HepG2 (cell line): ENCODE measurements around the gene KDM5B.

Source experiments
- REST ChIP-seq, 2 experiments: IDR thresholded peaks; 2 replicates each; pipeline ENCODE4 v1.6.1; 2011 to 2012; ENCODE audit warnings: low read length in 2 of 2, borderline replicate concordance in 1 of 2, low read depth in 1 of 2, mild to moderate bottlenecking in 1 of 2, moderate library complexity in 1 of 2
- TBX2 ChIP-seq: sonication (generic); formaldehyde crosslinking; IDR thresholded peaks from 2 replicates; pipeline ENCODE4 v1.5.0; 2020; ENCODE audit warnings: missing genetic modification reagents, mild to moderate bottlenecking, borderline replicate concordance
- USF2 ChIP-seq, 2 experiments: sonication (generic) in 1 of 2; formaldehyde crosslinking in 1 of 2; IDR thresholded peaks; 2 replicates each; pipeline versions ENCODE4 v1.5.1 to v1.6.1; 2011 to 2020; ENCODE audit warnings: borderline replicate concordance in 1 of 2, low read depth in 1 of 2, low read length in 1 of 2, mild to moderate bottlenecking in 1 of 2, missing genetic modification reagents in 1 of 2, moderate library complexity in 1 of 2

DNA sequence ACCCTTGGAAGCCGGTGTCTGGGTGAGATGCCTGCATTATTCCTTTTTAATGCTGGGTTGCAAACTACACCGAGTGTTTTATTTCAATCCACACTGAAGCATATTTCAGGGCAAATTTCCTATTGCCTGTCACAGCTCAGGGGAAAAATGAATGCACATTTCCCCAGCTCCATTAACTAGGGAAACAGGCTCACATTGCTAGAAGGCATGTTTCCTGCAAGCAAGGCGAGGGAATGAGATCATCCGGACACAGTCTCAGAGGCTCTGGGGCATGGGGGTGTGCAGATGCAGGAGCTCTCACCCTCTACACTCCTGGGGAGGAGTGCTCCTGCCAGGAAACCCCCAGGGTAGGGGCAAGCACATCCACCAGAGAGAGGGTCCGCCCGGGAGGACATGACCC is 122.6 kb downstream of the KDM5B start:
- TF ChIP-seq USF2 (IDR thresholded peaks at IDR 0.05; ENCODE audit: low read depth, low read length) (no peak), USF2 (CRISPR knock-in tag; IDR thresholded peaks at IDR 0.05; ENCODE audit: borderline replicate concordance) (no peak), TBX2 (no peak), REST (IDR thresholded peaks at IDR 0.05; ENCODE audit: borderline replicate concordance in 1 of 2, low read depth in 1 of 2, low read length in 2 of 2) (no peak)
